Measurements from ENCODE around the gene SERPINH1. TPM values are rescaled to one million over a fixed set of nuclear protein-coding genes. Genes with fewer than 3 reads are reported as not detected.

Gene SERPINH1
- polyA plus RNA-seq, 2 of the 4 experiments (the other 2 are of a cell fraction), result 70.7 to 162 TPM

DNA sequence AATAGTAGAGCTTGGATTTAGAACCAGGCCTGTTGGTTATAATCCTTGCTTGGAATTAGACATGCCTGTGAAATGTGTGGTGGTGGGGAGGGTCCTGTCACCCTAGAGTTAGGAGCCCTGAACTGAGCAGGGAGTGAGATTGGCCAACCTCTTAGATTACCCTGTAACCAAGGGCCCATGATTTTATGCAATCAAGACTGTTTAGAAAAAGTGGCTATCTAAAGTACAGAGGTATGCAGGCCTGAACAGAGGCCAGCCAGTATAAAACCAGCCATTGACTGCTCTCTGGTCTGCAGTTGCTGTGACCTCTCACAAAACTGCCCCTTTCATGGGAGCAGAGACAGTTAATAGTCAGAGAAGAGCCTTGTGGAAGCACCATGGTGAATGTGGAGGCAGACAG, 36.2 kb downstream of the SERPINH1 start:
- POLR2A ChIA-PET, result no interaction called here
- no peak overlapping the region for H3K4me3 ChIP-seq

DNA sequence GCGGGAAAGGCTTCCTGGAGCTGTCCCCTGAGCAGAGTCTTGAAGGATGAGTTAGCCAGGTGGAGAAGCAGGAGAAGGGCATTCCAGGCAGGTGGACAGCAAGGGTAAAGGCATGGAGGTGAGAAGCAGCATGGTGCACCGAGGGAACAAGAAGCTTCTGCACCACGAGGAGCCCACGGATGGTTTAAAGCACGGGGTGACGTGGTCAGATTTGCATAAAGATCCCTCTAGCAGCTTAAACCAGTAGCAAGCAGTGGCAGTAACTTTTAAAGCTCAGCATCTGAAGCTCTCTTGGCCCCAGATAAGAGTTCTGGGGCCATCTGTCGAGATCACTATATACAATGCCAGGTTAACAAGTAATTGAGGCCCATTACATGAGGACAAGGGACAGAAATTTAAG, 36.8 kb downstream of the SERPINH1 start:
- no peak for FAIRE-seq
- ChIA-PET CTCF (interaction anchor here (0.6 to 4.7 kb wide), 12 partner anchors 9 to 720 kb away, joined by 3 to 22 read pairs (median 4); no protein-coding TSS in a partner anchor), POLR2A (no interaction called here)
- 50% methylated on average over 7 of the region's 7 CpGs for WGBS (ENCODE audit: missing lambda C conversion rate)
- DNase-seq (ENCODE audit: low read depth in 1 of 2, low spot score in 1 of 2), result no peak
- Histone ChIP-seq H3K4me1 (peaks cover 7% of the 10 kb centered on the region), H3K4me2 (no peak overlapping the region), H3K4me3 (no peak overlapping the region), H3K27ac (no peak overlapping the region), H3K9me3 (no peaks in the 10 kb centered on the region)
- ATAC-seq, result no peak
- TF ChIP-seq EP300 (IDR thresholded peaks at IDR 0.05) (no peak), MYC (IDR thresholded peaks at IDR 0.05; ENCODE audit: borderline replicate concordance, low read length) (no peak), ZFP36 (IDR thresholded peaks at IDR 0.05; ENCODE audit: borderline replicate concordance, partially characterized antibody) (no peak), TP53 (CRISPR knock-in tag; IDR thresholded peaks at IDR 0.05) (no peak), MAFK (IDR thresholded peaks at IDR 0.05; ENCODE audit: partially characterized antibody) (no peak), GATA3 (IDR thresholded peaks at IDR 0.05; ENCODE audit: borderline replicate concordance) (no peak)

More for the DNA sequence above, 36.2 kb downstream of the SERPINH1 start:
- Histone ChIP-seq H3K4me1 (peaks cover 1% of the 10 kb centered on the region; the same call in 2 of the 3 replicates), H3K9me3 (no peaks in the 10 kb centered on the region), H3K4me2 (no peak overlapping the region), H3K27ac (no peak overlapping the region)
- ATAC-seq, result no peak
- FAIRE-seq, result no peak
- CTCF ChIA-PET, result interaction anchor here (0.9 to 4.7 kb wide), 14 partner anchors 8 to 721 kb away, joined by 3 to 22 read pairs (median 4); no protein-coding TSS in a partner anchor
- no peak for DNase-seq (ENCODE audit: low read depth in 1 of 2, low spot score in 1 of 2)
- no peak for TF ChIP-seq MYC (IDR thresholded peaks at IDR 0.05; ENCODE audit: borderline replicate concordance, low read length)
- TF ChIP-seq EP300 (IDR thresholded peaks at IDR 0.05), result no peak
- TF ChIP-seq, protein P1, sequence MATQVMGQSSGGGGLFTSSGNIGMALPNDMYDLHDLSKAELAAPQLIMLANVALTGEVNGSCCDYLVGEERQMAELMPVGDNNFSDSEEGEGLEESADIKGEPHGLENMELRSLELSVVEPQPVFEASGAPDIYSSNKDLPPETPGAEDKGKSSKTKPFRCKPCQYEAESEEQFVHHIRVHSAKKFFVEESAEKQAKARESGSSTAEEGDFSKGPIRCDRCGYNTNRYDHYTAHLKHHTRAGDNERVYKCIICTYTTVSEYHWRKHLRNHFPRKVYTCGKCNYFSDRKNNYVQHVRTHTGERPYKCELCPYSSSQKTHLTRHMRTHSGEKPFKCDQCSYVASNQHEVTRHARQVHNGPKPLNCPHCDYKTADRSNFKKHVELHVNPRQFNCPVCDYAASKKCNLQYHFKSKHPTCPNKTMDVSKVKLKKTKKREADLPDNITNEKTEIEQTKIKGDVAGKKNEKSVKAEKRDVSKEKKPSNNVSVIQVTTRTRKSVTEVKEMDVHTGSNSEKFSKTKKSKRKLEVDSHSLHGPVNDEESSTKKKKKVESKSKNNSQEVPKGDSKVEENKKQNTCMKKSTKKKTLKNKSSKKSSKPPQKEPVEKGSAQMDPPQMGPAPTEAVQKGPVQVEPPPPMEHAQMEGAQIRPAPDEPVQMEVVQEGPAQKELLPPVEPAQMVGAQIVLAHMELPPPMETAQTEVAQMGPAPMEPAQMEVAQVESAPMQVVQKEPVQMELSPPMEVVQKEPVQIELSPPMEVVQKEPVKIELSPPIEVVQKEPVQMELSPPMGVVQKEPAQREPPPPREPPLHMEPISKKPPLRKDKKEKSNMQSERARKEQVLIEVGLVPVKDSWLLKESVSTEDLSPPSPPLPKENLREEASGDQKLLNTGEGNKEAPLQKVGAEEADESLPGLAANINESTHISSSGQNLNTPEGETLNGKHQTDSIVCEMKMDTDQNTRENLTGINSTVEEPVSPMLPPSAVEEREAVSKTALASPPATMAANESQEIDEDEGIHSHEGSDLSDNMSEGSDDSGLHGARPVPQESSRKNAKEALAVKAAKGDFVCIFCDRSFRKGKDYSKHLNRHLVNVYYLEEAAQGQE (IDR thresholded peaks at IDR 0.05), result no peak
- TF ChIP-seq, protein P2, sequence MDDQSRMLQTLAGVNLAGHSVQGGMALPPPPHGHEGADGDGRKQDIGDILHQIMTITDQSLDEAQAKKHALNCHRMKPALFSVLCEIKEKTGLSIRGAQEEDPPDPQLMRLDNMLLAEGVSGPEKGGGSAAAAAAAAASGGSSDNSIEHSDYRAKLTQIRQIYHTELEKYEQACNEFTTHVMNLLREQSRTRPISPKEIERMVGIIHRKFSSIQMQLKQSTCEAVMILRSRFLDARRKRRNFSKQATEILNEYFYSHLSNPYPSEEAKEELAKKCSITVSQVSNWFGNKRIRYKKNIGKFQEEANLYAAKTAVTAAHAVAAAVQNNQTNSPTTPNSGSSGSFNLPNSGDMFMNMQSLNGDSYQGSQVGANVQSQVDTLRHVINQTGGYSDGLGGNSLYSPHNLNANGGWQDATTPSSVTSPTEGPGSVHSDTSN (IDR thresholded peaks at IDR 0.05), result no peak
- no peak for TF ChIP-seq RNF2 (IDR thresholded peaks at IDR 0.05; ENCODE audit: borderline replicate concordance, low read depth)
- TF ChIP-seq SREBF2 (IDR thresholded peaks at IDR 0.05), result no peak

DNA sequence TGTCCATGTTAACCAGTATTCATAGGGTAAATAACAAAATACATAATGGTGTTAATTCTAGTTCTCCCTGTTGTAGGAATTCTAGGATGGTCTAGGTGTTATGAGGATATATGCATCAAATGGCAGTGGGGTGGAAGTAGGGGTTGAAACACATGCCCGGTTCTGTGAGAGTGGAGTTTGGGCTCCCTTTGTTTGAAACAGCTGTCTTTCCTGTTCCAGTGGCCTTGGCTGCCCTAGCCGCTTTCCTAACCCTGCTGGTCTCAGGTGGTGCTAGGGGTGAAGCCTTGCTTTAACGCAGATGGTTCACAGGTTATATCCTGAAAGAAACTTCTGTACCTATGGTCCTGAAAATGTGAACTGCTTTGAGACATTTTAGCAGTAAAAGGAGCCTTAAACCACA, 38.3 kb downstream of the SERPINH1 start:
- POLR2A ChIA-PET, result no interaction called here
- Histone ChIP-seq H3K4me1 (peaks cover 15% of the 10 kb centered on the region), H3K4me3 (no peak overlapping the region), H3K4me2 (no peak overlapping the region), H3K9me3 (no peaks in the 10 kb centered on the region), H3K27ac (no peak overlapping the region)
- WGBS (ENCODE audit: missing lambda C conversion rate), result 70% methylated on average over 3 of the region's 3 CpGs
- CTCF ChIA-PET, result interaction anchor here (0.9 to 4.7 kb wide), 5 partner anchors 11 to 212 kb away, joined by 3 to 22 read pairs (median 5); no protein-coding TSS in a partner anchor
- FAIRE-seq, result no peak
- ATAC-seq, result no peak
- TF ChIP-seq PHF8 (IDR thresholded peaks at IDR 0.05; ENCODE audit: borderline replicate concordance, low read depth) (no peak), HOXB13 (CRISPR knock-in tag; IDR thresholded peaks at IDR 0.05; ENCODE audit: low read depth) (no peak), RNF2 (IDR thresholded peaks at IDR 0.05; ENCODE audit: borderline replicate concordance, low read depth) (no peak), GATA3 (IDR thresholded peaks at IDR 0.05; ENCODE audit: borderline replicate concordance) (no peak), KDM5A (IDR thresholded peaks at IDR 0.05) (no peak), EP300 (IDR thresholded peaks at IDR 0.05) (no peak)
- TF ChIP-seq, protein P3, sequence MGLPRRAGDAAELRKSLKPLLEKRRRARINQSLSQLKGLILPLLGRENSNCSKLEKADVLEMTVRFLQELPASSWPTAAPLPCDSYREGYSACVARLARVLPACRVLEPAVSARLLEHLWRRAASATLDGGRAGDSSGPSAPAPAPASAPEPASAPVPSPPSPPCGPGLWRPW (IDR thresholded peaks at IDR 0.05), result no peak
- TF ChIP-seq, protein P4, sequence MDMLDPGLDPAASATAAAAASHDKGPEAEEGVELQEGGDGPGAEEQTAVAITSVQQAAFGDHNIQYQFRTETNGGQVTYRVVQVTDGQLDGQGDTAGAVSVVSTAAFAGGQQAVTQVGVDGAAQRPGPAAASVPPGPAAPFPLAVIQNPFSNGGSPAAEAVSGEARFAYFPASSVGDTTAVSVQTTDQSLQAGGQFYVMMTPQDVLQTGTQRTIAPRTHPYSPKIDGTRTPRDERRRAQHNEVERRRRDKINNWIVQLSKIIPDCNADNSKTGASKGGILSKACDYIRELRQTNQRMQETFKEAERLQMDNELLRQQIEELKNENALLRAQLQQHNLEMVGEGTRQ (IDR thresholded peaks at IDR 0.05), result no peak
- TF ChIP-seq, protein P1 (IDR thresholded peaks at IDR 0.05), result no peak
- TF ChIP-seq, protein P2 (IDR thresholded peaks at IDR 0.05), result no peak
- no peak for DNase-seq (ENCODE audit: low read depth in 1 of 2, low spot score in 1 of 2)
